Tibial nerve (tissue), 4 donors: ENCODE results near the gene REC114.

Experiments
- EP300 ChIP-seq, 2 donors: sonication (generic); formaldehyde crosslinking; IDR thresholded peaks; one replicate each; pipeline ENCODE4 v1.6.1; 2017; ENCODE audit warnings: antibody characterized with exemption in 2 of 2, mild to moderate bottlenecking in 1 of 2
- POLR2A ChIP-seq, 2 donors: fragments of 450-650 bp; IDR thresholded peaks; one replicate each; pipeline ENCODE4 v1.6.1; 2017; ENCODE audit warnings: antibody characterized with exemption in 2 of 2, mild to moderate bottlenecking in 2 of 2, moderate library complexity in 2 of 2
- TF ChIP-seq, protein P1 (sequence below), 5 experiments: fragments of 200-600 bp in 3 of 5; fragments of 450-650 bp in 2 of 5; sonication (generic) in 3 of 5; IDR thresholded peaks; one replicate each; pipeline ENCODE4 v1.5.1; 2016 to 2019; ENCODE audit warnings: antibody characterized with exemption in 5 of 5, mild to moderate bottlenecking in 3 of 5, moderate library complexity in 2 of 5

DNA sequence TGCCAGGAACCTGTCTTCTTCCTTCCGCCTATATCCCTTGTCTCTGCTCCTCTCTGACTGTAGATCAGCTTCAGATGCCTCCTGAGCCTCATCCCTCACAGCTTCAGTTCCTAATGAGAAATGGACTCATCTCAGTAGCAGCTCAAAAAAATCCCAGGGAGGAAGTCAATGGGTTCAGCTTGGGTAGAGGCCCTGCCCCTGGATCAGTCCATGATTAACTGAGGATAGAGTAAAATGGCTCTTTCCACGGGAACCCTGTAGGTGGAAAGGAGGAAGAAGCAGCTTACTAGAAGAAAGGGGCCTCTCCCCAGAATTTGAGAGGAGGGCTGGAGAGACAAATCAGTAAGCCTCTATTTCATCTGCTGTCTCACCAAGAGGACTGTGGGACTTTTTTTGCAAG, 47.3 kb upstream of the REC114 start:
- TF ChIP-seq POLR2A (IDR thresholded peaks at IDR 0.05) (no peak), EP300 (IDR thresholded peaks at IDR 0.05) (no peak)
- TF ChIP-seq, protein P1, sequence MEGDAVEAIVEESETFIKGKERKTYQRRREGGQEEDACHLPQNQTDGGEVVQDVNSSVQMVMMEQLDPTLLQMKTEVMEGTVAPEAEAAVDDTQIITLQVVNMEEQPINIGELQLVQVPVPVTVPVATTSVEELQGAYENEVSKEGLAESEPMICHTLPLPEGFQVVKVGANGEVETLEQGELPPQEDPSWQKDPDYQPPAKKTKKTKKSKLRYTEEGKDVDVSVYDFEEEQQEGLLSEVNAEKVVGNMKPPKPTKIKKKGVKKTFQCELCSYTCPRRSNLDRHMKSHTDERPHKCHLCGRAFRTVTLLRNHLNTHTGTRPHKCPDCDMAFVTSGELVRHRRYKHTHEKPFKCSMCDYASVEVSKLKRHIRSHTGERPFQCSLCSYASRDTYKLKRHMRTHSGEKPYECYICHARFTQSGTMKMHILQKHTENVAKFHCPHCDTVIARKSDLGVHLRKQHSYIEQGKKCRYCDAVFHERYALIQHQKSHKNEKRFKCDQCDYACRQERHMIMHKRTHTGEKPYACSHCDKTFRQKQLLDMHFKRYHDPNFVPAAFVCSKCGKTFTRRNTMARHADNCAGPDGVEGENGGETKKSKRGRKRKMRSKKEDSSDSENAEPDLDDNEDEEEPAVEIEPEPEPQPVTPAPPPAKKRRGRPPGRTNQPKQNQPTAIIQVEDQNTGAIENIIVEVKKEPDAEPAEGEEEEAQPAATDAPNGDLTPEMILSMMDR (IDR thresholded peaks at IDR 0.05) = no peak
